H1 (cell line): ENCODE data around the gene LIPT2. TPM values are rescaled to one million over a fixed set of nuclear protein-coding genes. Genes with fewer than 3 reads are reported as not detected.
A peak's percentile ranks its signal among the peaks of the same experiment; 100 is the strongest.

ENCODE experiments used
- CTCF ChIA-PET: fragments of 300-600 bp; sonication (Branson Sonifier 250); formaldehyde crosslinking; loops from one replicate; lab custom pipeline; 2021; ENCODE audit not compliant: partially characterized antibody; lab: Charles Lee
- POLR2A ChIA-PET: fragments of 300-600 bp; sonication (Branson Sonifier 250); formaldehyde crosslinking; loops from one replicate; lab custom pipeline; 2021; ENCODE audit warnings: inconsistent platforms; ENCODE audit not compliant: partially characterized antibody; lab: Charles Lee
- DNase-seq, 2 experiments: peaks; one replicate each; pipeline versions ENCODE4 v3.0.0 to v3.0.0-alpha.2; 2010 to 2022; ENCODE audit warnings: low spot score in 2 of 2, low read depth in 1 of 2, mixed read lengths in 1 of 2
- FAIRE-seq: peaks from 2 replicates; lab custom pipeline; 2011; peaks lifted over from hg19 to GRCh38; lab: Jason Lieb, UNC
- H2AFZ ChIP-seq: 2 replicates; pipeline ENCODE4 v1.8.1; 2012; ENCODE audit warnings: low read length, inconsistent platforms
- H2AK5ac ChIP-seq: 2 replicates; pipeline ENCODE4 v1.6.1; 2013; ENCODE audit warnings: low read depth, low read length
- H2BK120ac ChIP-seq: replicated peaks from 2 replicates; pipeline ENCODE3; 2013; ENCODE audit warnings: low read depth, low read length, inconsistent platforms
- H2BK12ac ChIP-seq: 2 replicates; pipeline ENCODE4 v1.6.1; 2013; ENCODE audit warnings: low read depth, low read length
- H2BK15ac ChIP-seq: 2 replicates; pipeline ENCODE4 v1.6.1; 2013; ENCODE audit warnings: low read length
- H2BK20ac ChIP-seq: 2 replicates; pipeline ENCODE4 v1.6.1; 2013; ENCODE audit warnings: low read length
- H2BK5ac ChIP-seq: 2 replicates; pipeline ENCODE4 v1.6.1; 2013; ENCODE audit warnings: low read depth, low read length
- H3K14ac ChIP-seq: 2 replicates; pipeline ENCODE4 v1.6.1; 2013; ENCODE audit warnings: inconsistent platforms; ENCODE audit not compliant: insufficient read length
- H3K18ac ChIP-seq: 2 replicates; pipeline ENCODE4 v1.6.1; 2013; ENCODE audit warnings: low read length; ENCODE audit errors: extremely low read depth
- H3K23ac ChIP-seq: 2 replicates; pipeline ENCODE4 v1.6.1; 2013; ENCODE audit warnings: inconsistent platforms; ENCODE audit not compliant: insufficient read length
- H3K23me2 ChIP-seq: 2 replicates; pipeline ENCODE4 v1.6.1; 2013; ENCODE audit warnings: low read depth, low read length
- H3K27ac ChIP-seq: 2 replicates; pipeline ENCODE4 v1.6.1; 2011; ENCODE audit warnings: low read depth, low read length, inconsistent platforms
- H3K27me3 ChIP-seq, 4 experiments: replicated peaks in 1 of 4; 1 replicate in 1 of 4; 2 replicates in 3 of 4; pipeline versions ENCODE4 v1.6.1 to v1.8.1; 2011 to 2013; ENCODE audit warnings: low read length in 3 of 4, mild to moderate bottlenecking in 3 of 4, inconsistent platforms in 2 of 4, mixed read lengths in 2 of 4, moderate library complexity in 1 of 4; ENCODE audit not compliant: control insufficient read depth in 3 of 4, insufficient read depth in 3 of 4; ENCODE audit errors: extremely low read depth in 1 of 4
- H3K36me3 ChIP-seq, 4 experiments: 2 replicates each; pipeline versions ENCODE4 v1.6.1 to v1.8.1; 2011 to 2013; ENCODE audit warnings: mild to moderate bottlenecking in 4 of 4, low read length in 3 of 4, moderate library complexity in 2 of 4, control low read depth in 1 of 4, inconsistent platforms in 1 of 4; ENCODE audit not compliant: insufficient read depth in 4 of 4, control insufficient read depth in 2 of 4
- H3K4ac ChIP-seq: replicated peaks from 2 replicates; pipeline ENCODE3; 2013; ENCODE audit warnings: low read length, low read depth, mixed read lengths, inconsistent platforms; ENCODE audit not compliant: insufficient read length
- H3K4me1 ChIP-seq, 4 experiments: replicated peaks in 1 of 4; 1 replicate in 1 of 4; 2 replicates in 3 of 4; pipeline versions ENCODE4 v1.6.1 to v1.8.1; 2011 to 2013; ENCODE audit warnings: low read length in 3 of 4, inconsistent platforms in 2 of 4, mixed read lengths in 1 of 4; ENCODE audit not compliant: insufficient read depth in 4 of 4, control insufficient read depth in 3 of 4
- H3K4me2 ChIP-seq, 2 experiments: 2 replicates each; pipeline versions ENCODE4 v1.6.1 to v1.8.1; 2011 to 2013; ENCODE audit warnings: low read depth in 2 of 2, low read length in 2 of 2, control low read depth in 1 of 2, inconsistent platforms in 1 of 2, mild to moderate bottlenecking in 1 of 2; ENCODE audit not compliant: insufficient read depth in 1 of 2
- H3K4me3 ChIP-seq, 4 experiments: fragments of 200-600, 300-600 bp in 1 of 4; sonication (generic), shearing (Covaris generic), sonication (Bioruptor Twin) in 1 of 4; 2 replicates each; pipeline versions ENCODE4 v1.5.1 to v1.8.1; 2011 to 2016; ENCODE audit warnings: low read length in 4 of 4, low read depth in 3 of 4, control low read depth in 2 of 4, inconsistent platforms in 2 of 4, mild to moderate bottlenecking in 2 of 4, mixed read lengths in 1 of 4, moderate library complexity in 1 of 4; ENCODE audit not compliant: insufficient read depth in 2 of 4; ENCODE audit errors: extremely low read depth in 1 of 4
- H3K56ac ChIP-seq: replicated peaks from 2 replicates; pipeline ENCODE3; 2013; ENCODE audit warnings: low read depth, mild to moderate bottlenecking, mixed read lengths, low read length, inconsistent platforms; ENCODE audit not compliant: insufficient read length
- H3K79me1 ChIP-seq: 2 replicates; pipeline ENCODE4 v1.6.1; 2013; ENCODE audit warnings: low read depth, low read length, control low read depth
- H3K79me2 ChIP-seq, 2 experiments: 2 replicates each; pipeline versions ENCODE4 v1.6.1 to v1.8.1; 2012 to 2013; ENCODE audit warnings: low read length in 2 of 2, mild to moderate bottlenecking in 2 of 2, inconsistent platforms in 1 of 2; ENCODE audit not compliant: insufficient read depth in 2 of 2, control insufficient read depth in 1 of 2
- H3K9ac ChIP-seq, 4 experiments: replicated peaks in 1 of 4; 1 replicate in 1 of 4; 2 replicates in 3 of 4; pipeline versions ENCODE4 v1.6.1 to v1.8.1; 2011 to 2013; ENCODE audit warnings: low read depth in 3 of 4, low read length in 3 of 4, control low read depth in 2 of 4, mild to moderate bottlenecking in 2 of 4, moderate library complexity in 2 of 4, inconsistent platforms in 1 of 4; ENCODE audit errors: extremely low read depth in 1 of 4
- H3K9me3 ChIP-seq, 2 experiments: 2 replicates each; pipeline versions ENCODE4 v1.6.1 to v1.8.1; 2012 to 2013; ENCODE audit warnings: mild to moderate bottlenecking in 2 of 2, moderate library complexity in 2 of 2, control low read depth in 1 of 2, inconsistent platforms in 1 of 2, low read depth in 1 of 2, low read length in 1 of 2, mixed read lengths in 1 of 2; ENCODE audit not compliant: insufficient read depth in 2 of 2
- H4K20me1 ChIP-seq, 2 experiments: replicated peaks in 1 of 2; 2 replicates each; pipeline versions ENCODE3 to v1.8.1; 2011 to 2013; ENCODE audit warnings: inconsistent platforms in 2 of 2, low read length in 2 of 2, mild to moderate bottlenecking in 1 of 2; ENCODE audit not compliant: insufficient read depth in 2 of 2, control insufficient read depth in 1 of 2
- H4K5ac ChIP-seq: 2 replicates; pipeline ENCODE4 v1.6.1; 2013; ENCODE audit warnings: low read length, low read depth, mixed read lengths, inconsistent platforms; ENCODE audit not compliant: insufficient read length
- H4K8ac ChIP-seq: 2 replicates; pipeline ENCODE4 v1.8.0; 2013; ENCODE audit warnings: mild to moderate bottlenecking, moderate library complexity, low read length, inconsistent platforms; ENCODE audit not compliant: insufficient read depth; ENCODE audit errors: extremely low read depth
- H4K91ac ChIP-seq: replicated peaks from 2 replicates; pipeline ENCODE3; 2013; ENCODE audit warnings: low read length, mixed read lengths, inconsistent platforms; ENCODE audit not compliant: insufficient read length
- WGBS, 2 experiments: shearing (Covaris generic) in 1 of 2; methylation state at CpG; one replicate each; pipeline versions ENCODE4 v1.1.6 to v1.1.7; 2013 to 2015; ENCODE audit warnings: low lambda C conversion rate in 2 of 2, mixed read lengths in 2 of 2, inconsistent platforms in 1 of 2, low coverage in 1 of 2, missing lambda C conversion rate in 1 of 2; ENCODE audit not compliant: insufficient replicate concordance in 2 of 2, insufficient coverage in 1 of 2, insufficient read length in 1 of 2; ENCODE audit errors: extremely low coverage in 1 of 2, missing lambda C conversion rate in 1 of 2; 5-methylcytosine and 5-hydroxymethylcytosine counted together
- polyA plus RNA-seq, 7 experiments: library from polyadenylated mRNA; depleted of rRNA in 3 of 7; stranded (reverse) in 5 of 7; unstranded in 2 of 7; fragments of >200 nt in 5 of 7; fragments of 200-250 nt in 2 of 7; gene quantifications; 1 replicate in 5 of 7; 2 replicates in 1 of 7; 4 replicates in 1 of 7; pipeline versions ENCODE4 v1.2.1 to v1.2.3, GENCODE V29; 2011 to 2013; ENCODE audit warnings: missing spikeins in 2 of 7, mixed read lengths in 2 of 7
- total RNA-seq: library from RNA; stranded (reverse); fragmentation: NEBNext Ultra II Directional; extraction: Animal tissue kit (Norgen Biotek cat#: 25700); gene quantifications from 2 replicates; pipeline ENCODE4 v1.2.1, GENCODE V29; 2021

LIPT2 gene
- total and polyA plus RNA-seq, 2 of the 8 experiments (the other 6 are each of a cell fraction or from before 2014, with no cell fraction given) = 6.4 to 16.7 TPM

- CTCF ChIA-PET = no interaction called here
These were observed 39.1 kb upstream of the LIPT2 start for GRCh38 chr11:74532501-74533246.

More at GRCh38 chr11:74532501-74533246, 39.1 kb upstream of the LIPT2 start:
- H4K8ac ChIP-seq = no peak overlapping the region
- H3K23ac ChIP-seq = no peak overlapping the region
- no peak overlapping the region for H2BK12ac ChIP-seq
- no peaks in the 10 kb centered on the region for H3K79me1 ChIP-seq
- H2BK5ac ChIP-seq = no peak overlapping the region
- H2AK5ac ChIP-seq = no peak overlapping the region
- no peak overlapping the region for H2AFZ ChIP-seq
- H3K79me2 ChIP-seq = no peaks in the 10 kb centered on the region
- no peak overlapping the region for H3K27ac ChIP-seq
- no peak overlapping the region for H3K56ac ChIP-seq
- no peak overlapping the region for H2BK15ac ChIP-seq
- no peak overlapping the region for H2BK120ac ChIP-seq
- H3K4ac ChIP-seq = no peak overlapping the region
- no peak overlapping the region for H3K9ac ChIP-seq
- H3K4me3 ChIP-seq = no peak overlapping the region
- WGBS, 2 experiments = 97% methylated on average over 5 of the region's 5 CpGs; no CpG with 5 or more reads in 1 of the 2 experiments
- peak overlapping the region; percentile 77 for H3K14ac ChIP-seq
- no peaks in the 10 kb centered on the region for H3K27me3 ChIP-seq
- H4K91ac ChIP-seq = no peak overlapping the region
- H3K36me3 ChIP-seq = no peaks in the 10 kb centered on the region
- H3K9me3 ChIP-seq = no peaks in the 10 kb centered on the region
- no peak overlapping the region for H4K5ac ChIP-seq
- H3K4me2 ChIP-seq = no peak overlapping the region
- H3K4me1 ChIP-seq = no peaks in the 10 kb centered on the region
- POLR2A ChIA-PET = no interaction called here
- H3K23me2 ChIP-seq = no peaks in the 10 kb centered on the region
- H2BK20ac ChIP-seq = no peak overlapping the region
- H3K18ac ChIP-seq = no peak overlapping the region
- DNase-seq = no peak
- FAIRE-seq = no peak
- no peaks in the 10 kb centered on the region for H4K20me1 ChIP-seq
